Measurements from ENCODE around the gene TANGO2.

TANGO2 gene

GRCh38 chr22:20051927-20052308, 31.0 kb downstream of the TANGO2 start:
- DNase-seq = no peak

DNA sequence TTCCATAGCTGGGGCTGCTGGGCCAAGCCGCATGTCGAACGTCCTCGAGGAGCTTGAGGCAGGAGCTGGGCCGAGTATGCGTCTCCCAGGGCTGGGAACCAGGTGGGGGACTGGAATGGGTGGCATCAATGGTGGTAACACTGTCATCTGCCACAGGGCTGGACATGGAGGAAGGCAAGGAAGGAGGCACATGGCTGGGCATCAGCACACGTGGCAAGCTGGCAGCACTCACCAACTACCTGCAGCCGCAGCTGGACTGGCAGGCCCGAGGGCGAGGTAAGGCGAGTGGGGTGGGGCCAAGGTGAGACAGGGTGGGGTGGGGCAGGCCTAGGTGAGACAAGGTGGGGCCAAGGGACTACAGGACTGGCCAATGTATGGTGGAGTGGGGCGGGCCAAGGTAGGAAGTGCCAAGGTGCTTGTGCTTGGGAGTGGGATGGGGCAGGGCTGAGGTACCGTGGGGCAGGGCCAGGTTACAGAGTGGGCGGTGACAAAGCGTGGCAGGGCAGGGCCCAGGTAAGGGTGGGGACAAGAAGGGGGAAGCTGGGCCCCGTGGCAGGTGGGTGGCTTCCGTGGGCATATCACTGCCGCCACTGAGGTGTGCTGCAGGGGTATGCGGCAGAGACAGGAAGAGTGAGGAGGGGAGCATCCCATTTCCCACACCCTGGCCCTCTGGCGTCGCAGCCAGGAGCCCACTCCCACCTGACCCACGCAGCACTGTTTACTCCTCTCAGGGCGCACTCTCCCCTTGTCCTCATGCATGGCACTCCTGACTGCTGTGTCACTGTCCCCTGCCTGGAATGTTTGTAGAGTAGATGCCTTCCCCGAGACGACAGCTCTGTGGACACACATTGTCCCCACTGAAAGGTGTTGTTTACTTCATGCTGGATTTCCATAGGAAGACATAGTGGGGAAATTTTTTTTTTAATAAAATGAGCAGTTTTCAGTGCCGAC, 31.7 kb downstream of the TANGO2 start:
- no peak for DNase-seq

- DNase-seq = no peak
Measured at GRCh38 chr22:20053407-20054033, 32.6 kb downstream of the TANGO2 start.

GRCh38 chr22:20054034-20054427, 33.1 kb downstream of the TANGO2 start:
- DNase-seq = no peak

DNA sequence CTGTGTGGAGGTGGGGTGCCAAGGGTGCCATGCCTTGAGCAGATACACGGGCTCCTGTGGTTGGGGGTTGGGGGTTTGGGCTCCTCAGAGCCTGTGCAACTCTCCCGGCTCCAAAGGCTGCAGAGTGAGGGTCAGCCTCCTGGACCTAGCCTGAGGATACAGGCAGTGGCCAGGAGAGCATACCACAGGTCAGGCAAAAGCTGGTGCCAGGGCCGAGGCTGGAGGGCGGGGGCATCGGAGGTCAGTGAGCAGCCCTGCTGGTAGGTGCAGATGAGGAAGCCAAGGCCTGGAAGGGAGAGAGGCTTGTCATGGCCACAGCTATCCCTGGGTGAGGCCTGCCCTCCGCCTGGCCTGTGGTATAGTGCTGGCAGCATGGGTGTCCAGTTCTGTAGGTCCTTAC, 33.6 kb downstream of the TANGO2 start:
- no peak for DNase-seq

GRCh38 chr22:20055144-20055543, 34.2 kb downstream of the TANGO2 start:
- no peak for DNase-seq

DNA sequence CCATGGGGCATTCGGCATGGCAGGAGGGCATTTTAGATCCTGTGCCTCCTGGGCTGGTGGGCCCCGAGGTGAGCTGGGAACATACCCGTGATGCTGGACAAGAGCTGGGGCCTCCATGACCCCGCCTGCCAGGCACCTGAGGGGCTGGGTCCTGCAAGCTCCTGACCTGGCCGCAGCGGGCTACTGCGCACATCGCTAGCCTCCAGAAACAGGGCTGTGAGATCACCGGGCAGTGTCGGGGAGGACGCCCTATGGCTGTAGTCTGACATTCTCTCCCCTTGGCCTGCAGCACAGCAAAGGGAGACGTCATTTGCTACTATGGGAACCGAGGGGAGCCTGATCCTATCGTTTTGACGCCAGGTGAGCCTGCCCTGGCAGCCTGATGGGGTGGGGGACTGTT, 34.7 kb downstream of the TANGO2 start:
- no peak for DNase-seq

DNA sequence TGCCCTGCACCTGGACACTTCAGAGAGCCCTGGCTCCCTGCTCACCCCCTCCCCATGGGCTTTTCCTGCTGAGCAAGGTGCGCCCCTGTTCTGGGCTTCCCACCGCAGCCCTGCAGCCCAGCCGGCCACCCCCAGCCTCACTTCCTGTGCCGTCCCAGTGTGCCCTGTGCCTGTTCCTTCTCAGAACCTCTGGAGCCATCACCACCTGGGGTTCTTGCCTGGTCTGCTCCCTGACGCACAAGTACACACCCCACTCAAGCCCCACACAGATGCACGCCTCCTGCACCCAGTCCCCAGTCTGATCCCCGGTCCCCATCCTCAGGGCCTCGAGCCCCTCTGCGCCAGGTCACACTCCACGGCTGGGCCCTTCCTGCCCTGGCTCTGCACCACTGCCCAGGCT, 35.3 kb downstream of the TANGO2 start:
- no peak for DNase-seq

GRCh38 chr22:20056696-20057386, 35.9 kb downstream of the TANGO2 start:
- DNase-seq = no peak

DNA sequence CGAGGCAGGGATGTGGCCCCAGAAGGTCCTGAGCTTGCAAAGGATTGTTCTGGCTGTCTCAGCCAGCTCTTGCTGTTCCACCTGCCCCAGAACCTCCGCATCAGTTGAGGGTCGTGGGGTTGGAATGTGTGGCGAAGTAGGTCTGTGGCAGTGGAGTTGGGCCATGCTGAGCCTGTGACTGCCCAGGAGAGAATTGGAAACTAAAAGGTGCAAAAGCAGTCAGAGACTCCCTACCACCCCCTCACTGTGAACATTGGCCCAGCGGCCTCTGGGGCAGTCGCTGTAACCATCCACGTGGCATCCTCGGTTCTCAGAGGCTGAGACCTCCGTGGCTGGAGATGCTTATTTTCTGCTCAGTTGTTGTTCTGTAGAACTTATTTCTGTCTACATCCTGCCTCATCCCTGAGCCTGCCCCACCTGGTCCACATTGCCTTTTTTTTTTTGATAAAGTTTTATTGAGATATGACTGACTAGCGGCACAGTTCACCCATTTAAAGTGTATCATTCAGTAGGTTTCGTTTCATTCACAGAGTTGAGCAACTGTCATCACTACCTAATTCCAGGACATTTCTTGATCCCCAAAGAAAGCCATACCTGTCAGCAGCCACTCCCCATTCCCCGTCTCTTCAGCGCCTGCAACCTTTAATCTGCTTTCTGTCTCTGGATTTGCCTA, 36.8 kb downstream of the TANGO2 start:
- no peak for DNase-seq

DNA sequence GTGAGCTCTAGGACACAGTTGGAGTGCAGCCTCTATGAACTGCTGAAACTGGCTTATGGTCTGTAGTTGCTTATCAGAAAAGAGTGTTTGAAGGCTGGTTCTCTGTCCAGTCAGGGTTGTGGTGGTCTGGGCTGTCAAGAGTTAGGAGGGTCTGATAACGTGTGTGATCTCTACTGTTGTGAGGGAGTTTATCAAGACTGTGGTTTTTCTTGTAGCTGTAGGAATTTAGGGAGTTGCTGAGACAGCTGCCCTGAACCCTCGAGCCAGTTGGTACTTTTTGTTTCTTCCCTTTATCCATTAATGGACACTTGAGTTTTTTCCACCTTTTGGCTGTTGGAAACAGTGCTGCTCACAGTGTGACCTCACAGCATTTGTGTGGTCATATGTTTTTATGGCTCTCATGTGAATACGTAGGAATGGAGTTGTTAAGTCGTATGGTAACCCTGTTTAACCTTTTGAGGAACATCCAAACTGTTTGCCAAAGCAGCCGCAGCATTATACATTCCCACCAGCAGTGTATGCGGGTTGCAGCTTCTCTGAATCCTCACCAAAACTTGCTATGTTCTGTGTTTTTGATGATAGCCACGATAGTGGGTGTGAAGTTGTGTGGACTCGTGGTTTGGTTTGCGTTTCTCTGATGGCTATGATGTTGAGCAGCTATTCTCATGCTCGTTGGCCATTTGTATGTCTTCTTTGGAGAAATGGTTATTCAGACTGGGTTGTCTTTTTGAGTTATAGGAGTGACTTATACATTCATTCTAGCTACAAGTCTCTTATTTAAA, 38.3 kb downstream of the TANGO2 start:
- DNase-seq = no peak

GRCh38 chr22:20060700-20061480, 40.0 kb downstream of the TANGO2 start:
- no peak for DNase-seq

GRCh38 chr22:20061481-20061861, 40.6 kb downstream of the TANGO2 start:
- no peak for DNase-seq

DNA sequence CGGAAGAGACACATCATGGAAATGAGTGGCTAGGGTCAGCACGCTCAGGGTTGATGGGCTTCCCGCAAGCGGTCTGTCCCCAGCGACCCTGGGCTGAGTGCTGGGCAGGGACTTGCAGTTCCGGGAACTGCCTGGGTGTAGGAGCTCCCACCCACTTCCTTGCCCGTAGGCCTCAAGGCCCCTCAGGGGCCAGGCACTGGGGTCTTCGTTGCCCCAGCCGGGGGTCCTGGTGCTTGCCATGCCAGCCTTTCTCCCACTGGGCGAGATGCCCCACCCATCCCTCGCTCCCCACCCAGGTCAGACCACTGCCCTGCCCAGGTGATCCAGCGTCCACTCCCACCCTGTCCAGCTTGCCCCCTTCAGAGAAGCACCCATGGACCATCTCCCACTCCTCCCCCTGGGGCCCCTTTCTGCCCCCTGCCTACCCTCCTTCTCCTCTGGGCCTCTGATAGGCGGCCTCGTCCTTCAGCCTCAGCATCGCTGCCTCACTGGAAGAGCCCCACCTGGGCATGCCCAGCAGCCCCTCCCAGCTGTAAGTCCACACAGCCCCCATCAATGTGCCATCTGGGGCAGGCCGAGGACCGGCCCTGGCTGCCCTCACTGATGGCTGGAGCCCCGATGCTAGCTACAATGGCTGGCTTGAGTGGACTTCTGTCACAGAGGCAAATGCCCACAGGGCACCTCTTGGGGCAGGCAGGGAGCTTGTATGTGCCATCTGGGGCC, 41.3 kb downstream of the TANGO2 start:
- no peak for DNase-seq

- no peak for DNase-seq
Measured at GRCh38 chr22:20062766-20063083, 41.8 kb downstream of the TANGO2 start.

- DNase-seq = no peak
Measured at GRCh38 chr22:20063271-20064139, 42.6 kb downstream of the TANGO2 start.

- DNase-seq = no peak
Measured at GRCh38 chr22:20064140-20064480, 43.2 kb downstream of the TANGO2 start.

DNA sequence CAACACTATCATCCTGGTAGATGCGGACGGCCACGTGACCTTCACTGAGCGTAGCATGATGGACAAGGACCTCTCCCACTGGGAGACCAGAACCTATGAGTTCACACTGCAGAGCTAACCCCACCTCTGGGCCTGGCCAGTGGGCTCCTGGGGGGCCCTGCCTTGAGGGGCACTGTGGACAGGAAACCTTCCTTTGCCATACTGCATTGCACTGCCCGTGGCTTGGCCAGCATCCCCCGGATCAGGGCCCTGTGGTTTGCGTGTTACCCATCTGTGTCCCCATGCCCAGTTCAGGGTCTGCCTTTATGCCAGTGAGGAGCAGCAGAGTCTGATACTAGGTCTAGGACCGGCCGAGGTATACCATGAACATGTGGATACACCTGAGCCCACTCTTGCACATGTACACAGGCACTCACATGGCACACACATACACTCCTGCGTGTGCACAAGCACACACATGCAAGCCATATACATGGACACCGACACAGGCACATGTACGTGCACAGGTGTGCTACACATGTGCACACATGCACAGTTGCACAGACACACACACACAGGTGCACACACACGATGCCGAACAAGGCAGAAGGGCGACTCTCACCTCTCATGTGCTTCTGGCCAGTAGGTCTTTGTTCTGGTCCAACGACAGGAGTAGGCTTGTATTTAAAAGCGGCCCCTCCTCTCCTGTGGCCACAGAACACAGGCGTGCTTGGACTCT, 43.8 kb downstream of the TANGO2 start:
- DNase-seq = no peak

DNA sequence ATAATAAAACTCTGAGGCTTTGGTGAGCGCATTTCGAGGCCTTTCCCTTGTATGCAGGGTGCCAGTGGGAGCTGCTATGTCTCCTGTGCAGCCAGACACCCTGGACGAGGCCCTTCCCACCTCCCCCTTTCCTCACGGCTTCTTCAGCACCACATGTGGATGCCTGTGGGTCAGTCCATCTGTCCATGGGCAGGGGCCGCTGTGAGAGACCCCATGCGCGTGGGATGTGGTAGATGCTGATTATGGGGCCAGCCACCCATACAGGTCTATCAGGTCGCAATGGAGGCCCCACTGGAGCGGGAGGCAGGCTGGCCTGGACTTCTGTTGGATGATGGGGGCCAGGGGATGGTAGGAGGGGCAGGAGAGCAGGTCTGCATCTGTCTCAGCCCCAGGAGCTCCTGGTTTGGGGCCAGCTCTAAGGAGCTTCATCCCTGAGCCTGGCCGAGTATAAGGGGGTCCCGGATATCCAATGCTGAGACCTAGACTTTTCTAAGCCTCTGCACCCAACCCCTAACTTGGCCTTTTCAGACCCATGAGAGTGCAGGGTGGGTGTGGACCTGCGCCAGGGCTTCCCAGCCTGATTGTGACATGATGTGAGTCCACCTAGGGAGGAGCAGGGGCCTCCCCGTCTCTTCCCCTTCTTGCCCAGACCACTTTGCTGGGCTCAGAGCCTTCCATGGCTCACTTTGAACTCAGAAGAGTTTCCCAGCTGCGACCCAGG, 45.1 kb downstream of the TANGO2 start:
- DNase-seq = no peak
